ENCODE data around the gene BBS4. TPM values are rescaled to one million over a fixed set of nuclear protein-coding genes. Genes with fewer than 3 reads are reported as not detected.
"Not testable (repeated sequence)": the region's sequence is repeated elsewhere in the genome, so short reads cannot be mapped to it uniquely, and the experiment has no call there.

BBS4 gene
- polyA plus RNA-seq, 1 donor (not counting 4 experiments of a cell fraction or from before 2014, with no cell fraction given), result 16.5 TPM

GRCh38 chr15:72700076-72700475, 14.1 kb downstream of the BBS4 start:
- FAIRE-seq, result no peak
- Histone ChIP-seq H3K27me3 (ENCODE audit: control insufficient read depth, extremely low read depth, insufficient read depth, low read length) (no peaks in the 10 kb centered on the region), H3K9me3 (ENCODE audit: control insufficient read depth, low read depth, low read length) (no peaks in the 10 kb centered on the region), H3K9ac (ENCODE audit: control insufficient read depth, extremely low read depth, insufficient read depth, low read length) (no peak overlapping the region), H3K79me2 (ENCODE audit: control insufficient read depth, insufficient read depth, low read length) (no peaks in the 10 kb centered on the region), H3K36me3 (ENCODE audit: control insufficient read depth in 2 of 2, extremely low read depth in 1 of 2, insufficient read depth in 2 of 2, low read length in 2 of 2) (no peaks in the 10 kb centered on the region), H3K9me1 (ENCODE audit: control insufficient read depth, extremely low read depth, insufficient read depth, low read length) (no peaks in the 10 kb centered on the region), H3K4me1 (ENCODE audit: control insufficient read depth, extremely low read depth, insufficient read depth, low read length) (peaks cover 9% of the 10 kb centered on the region), H3K4me2 (ENCODE audit: control insufficient read depth, extremely low read depth, insufficient read depth, low read depth, low read length) (peak overlapping the region; percentile 72), H3K27ac (ENCODE audit: control insufficient read depth, insufficient read depth, low read length) (no peak overlapping the region), H2AFZ (ENCODE audit: control insufficient read depth, low read length) (peak overlapping the region; percentile 47), H3K4me3 (ENCODE audit: control insufficient read depth in 2 of 3, extremely low read depth in 1 of 3, insufficient read depth in 2 of 3, low read depth in 1 of 3, low read length in 3 of 3) (peak overlapping the region in 1 of 3 experiments; percentile 18), H4K20me1 (ENCODE audit: control insufficient read depth, extremely low read depth, insufficient read depth, low read length) (no peaks in the 10 kb centered on the region)
- dilution Hi-C loops (cut with MboI; ENCODE audit: extremely low pct_ligation_motif_present, low sequenced_read_pairs), result no loop called here
- no peak for DNase-seq (ENCODE audit: low read depth, low spot score)
- TF ChIP-seq CTCF (optimal IDR thresholded peaks at IDR 0.05 in 1 of 3, IDR thresholded peaks at IDR 0.05 in 1 of 3, conservative IDR thresholded peaks at IDR 0.05 in 1 of 3; ENCODE audit: extremely low read depth in 1 of 3, insufficient read depth in 2 of 3, low read length in 3 of 3), result no peak
- TF ChIP-seq EZH2 (IDR thresholded peaks at IDR 0.05; ENCODE audit: low read length), result no peak

DNA sequence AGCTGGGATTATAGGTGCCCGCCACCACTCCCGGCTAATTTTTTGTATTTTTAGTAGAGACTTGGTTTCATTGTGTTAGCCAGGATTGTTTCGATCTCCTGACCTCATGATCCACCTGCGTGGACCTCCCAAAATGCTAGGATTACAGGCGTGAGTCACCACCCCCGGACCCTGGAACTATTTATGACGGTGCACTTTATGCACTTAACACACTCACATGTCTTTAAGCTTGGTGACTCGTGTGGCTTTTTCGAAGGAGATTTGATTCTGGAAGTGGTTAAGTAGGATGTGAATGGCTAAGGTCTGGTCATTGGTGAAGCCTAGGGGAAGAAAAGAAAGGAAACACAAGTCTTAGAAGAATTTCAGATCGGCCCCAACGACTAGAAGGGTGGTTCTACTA, 20.3 kb downstream of the BBS4 start:
- Histone ChIP-seq H3K27me3 (ENCODE audit: control insufficient read depth, extremely low read depth, insufficient read depth, low read length) (no peaks in the 10 kb centered on the region), H3K4me3 (ENCODE audit: control insufficient read depth in 2 of 3, extremely low read depth in 1 of 3, insufficient read depth in 2 of 3, low read depth in 1 of 3, low read length in 3 of 3) (no peak overlapping the region), H4K20me1 (ENCODE audit: control insufficient read depth, extremely low read depth, insufficient read depth, low read length) (no peaks in the 10 kb centered on the region), H3K9ac (ENCODE audit: control insufficient read depth, extremely low read depth, insufficient read depth, low read length) (no peak overlapping the region), H3K4me1 (ENCODE audit: control insufficient read depth, extremely low read depth, insufficient read depth, low read length) (no peaks in the 10 kb centered on the region), H2AFZ (ENCODE audit: control insufficient read depth, low read length) (no peak overlapping the region), H3K36me3 (ENCODE audit: control insufficient read depth in 2 of 2, extremely low read depth in 1 of 2, insufficient read depth in 2 of 2, low read length in 2 of 2) (no peaks in the 10 kb centered on the region), H3K27ac (ENCODE audit: control insufficient read depth, insufficient read depth, low read length) (no peak overlapping the region), H3K4me2 (ENCODE audit: control insufficient read depth, extremely low read depth, insufficient read depth, low read depth, low read length) (no peak overlapping the region), H3K79me2 (ENCODE audit: control insufficient read depth, insufficient read depth, low read length) (no peaks in the 10 kb centered on the region), H3K9me3 (ENCODE audit: control insufficient read depth, low read depth, low read length) (no peaks in the 10 kb centered on the region), H3K9me1 (ENCODE audit: control insufficient read depth, extremely low read depth, insufficient read depth, low read length) (no peaks in the 10 kb centered on the region)
- DNase-seq (ENCODE audit: low read depth, low spot score), result no peak
- FAIRE-seq, result no peak
- dilution Hi-C loops (cut with MboI; ENCODE audit: extremely low pct_ligation_motif_present, low sequenced_read_pairs), result no loop called here
- no peak for TF ChIP-seq EZH2 (IDR thresholded peaks at IDR 0.05; ENCODE audit: low read length)
- TF ChIP-seq CTCF (optimal IDR thresholded peaks at IDR 0.05 in 1 of 3, IDR thresholded peaks at IDR 0.05 in 1 of 3, conservative IDR thresholded peaks at IDR 0.05 in 1 of 3; ENCODE audit: extremely low read depth in 1 of 3, insufficient read depth in 2 of 3, low read length in 3 of 3), result no peak

DNA sequence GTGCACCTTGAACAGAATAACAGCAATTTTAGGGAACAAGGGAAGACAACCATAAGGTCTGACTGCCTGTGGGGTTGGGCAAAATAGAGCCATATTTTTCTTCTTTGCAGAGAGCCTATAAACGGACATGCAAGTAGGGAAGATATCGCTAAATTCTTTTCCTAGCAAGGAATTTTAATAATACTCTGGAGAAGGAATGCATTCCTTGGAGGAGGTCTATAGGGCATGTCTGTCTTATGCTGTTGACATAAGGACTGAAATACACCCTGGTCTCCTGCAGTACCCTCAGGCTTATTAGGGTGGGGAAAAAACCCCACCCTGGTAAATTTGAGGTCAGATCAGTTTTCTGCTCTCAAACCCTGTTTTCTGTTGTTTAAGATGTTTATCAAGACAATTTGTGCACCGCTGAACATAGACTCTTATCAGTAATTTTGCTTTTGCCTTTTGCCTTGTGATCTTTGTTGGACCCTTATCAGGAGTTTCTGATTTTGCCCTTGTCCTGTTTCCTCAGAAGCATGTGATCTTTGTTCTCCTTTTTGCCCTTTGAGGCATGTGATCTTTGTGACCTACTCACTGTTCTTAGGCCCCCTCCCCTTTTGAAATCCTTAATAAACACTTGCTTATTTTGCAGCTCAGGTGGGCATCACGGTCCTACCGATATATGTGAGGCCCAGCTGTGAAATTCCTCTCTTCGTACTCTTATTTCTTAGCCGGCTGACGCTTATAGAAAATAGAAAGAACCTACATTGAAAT, 22.7 kb downstream of the BBS4 start:
- H3K4me1 ChIP-seq (ENCODE audit: control insufficient read depth, extremely low read depth, insufficient read depth, low read length); H3K27me3 ChIP-seq (ENCODE audit: control insufficient read depth, extremely low read depth, insufficient read depth, low read length); H4K20me1 ChIP-seq (ENCODE audit: control insufficient read depth, extremely low read depth, insufficient read depth, low read length); H3K4me2 ChIP-seq (ENCODE audit: control insufficient read depth, extremely low read depth, insufficient read depth, low read depth, low read length); H3K4me3 ChIP-seq (ENCODE audit: control insufficient read depth in 2 of 3, extremely low read depth in 1 of 3, insufficient read depth in 2 of 3, low read depth in 1 of 3, low read length in 3 of 3); FAIRE-seq; DNase-seq (ENCODE audit: low read depth, low spot score); H3K9ac ChIP-seq (ENCODE audit: control insufficient read depth, extremely low read depth, insufficient read depth, low read length); H3K9me3 ChIP-seq (ENCODE audit: control insufficient read depth, low read depth, low read length); H3K79me2 ChIP-seq (ENCODE audit: control insufficient read depth, insufficient read depth, low read length); H3K36me3 ChIP-seq (ENCODE audit: control insufficient read depth in 2 of 2, extremely low read depth in 1 of 2, insufficient read depth in 2 of 2, low read length in 2 of 2); H2AFZ ChIP-seq (ENCODE audit: control insufficient read depth, low read length); dilution Hi-C loops (cut with MboI; ENCODE audit: extremely low pct_ligation_motif_present, low sequenced_read_pairs); H3K27ac ChIP-seq (ENCODE audit: control insufficient read depth, insufficient read depth, low read length); H3K9me1 ChIP-seq (ENCODE audit: control insufficient read depth, extremely low read depth, insufficient read depth, low read length): not testable (repeated sequence)

Measured in keratinocyte (primary cell).